Stimulated activated CD4-positive, alpha-beta T cell treated with anti-CD3 and anti-CD28 coated beads, Interleukin-1b, Interleukin-23, amount 100 ng/mL, for 1 hour (primary cell): ENCODE data around the gene GRM7.

Experiments
- DNase-seq, 2 donors: peaks; one replicate each; pipeline ENCODE4 v3.0.0-alpha.2; 2020; ENCODE audit warnings: low read depth in 2 of 2

The GRM7 gene

DNA sequence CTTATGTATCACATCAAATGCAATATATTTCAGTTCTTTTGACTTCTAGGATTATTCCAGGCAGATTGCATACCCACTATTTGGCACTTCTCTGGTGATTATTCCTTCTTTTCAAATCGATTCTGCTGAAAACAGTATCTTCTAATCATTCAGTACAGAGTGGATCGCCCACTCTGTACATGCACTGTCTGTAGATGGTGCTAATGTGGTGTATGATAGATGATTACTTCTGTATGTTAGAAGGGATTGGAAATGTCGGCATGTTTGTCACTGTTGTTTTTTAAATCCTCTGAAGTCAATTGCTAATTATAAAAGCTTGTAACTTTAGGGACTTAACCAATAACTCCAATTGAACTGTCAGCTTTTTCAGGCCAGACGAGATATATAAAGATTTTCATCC, 642.5 kb downstream of the GRM7 start:
- DNase-seq = no peak

DNA sequence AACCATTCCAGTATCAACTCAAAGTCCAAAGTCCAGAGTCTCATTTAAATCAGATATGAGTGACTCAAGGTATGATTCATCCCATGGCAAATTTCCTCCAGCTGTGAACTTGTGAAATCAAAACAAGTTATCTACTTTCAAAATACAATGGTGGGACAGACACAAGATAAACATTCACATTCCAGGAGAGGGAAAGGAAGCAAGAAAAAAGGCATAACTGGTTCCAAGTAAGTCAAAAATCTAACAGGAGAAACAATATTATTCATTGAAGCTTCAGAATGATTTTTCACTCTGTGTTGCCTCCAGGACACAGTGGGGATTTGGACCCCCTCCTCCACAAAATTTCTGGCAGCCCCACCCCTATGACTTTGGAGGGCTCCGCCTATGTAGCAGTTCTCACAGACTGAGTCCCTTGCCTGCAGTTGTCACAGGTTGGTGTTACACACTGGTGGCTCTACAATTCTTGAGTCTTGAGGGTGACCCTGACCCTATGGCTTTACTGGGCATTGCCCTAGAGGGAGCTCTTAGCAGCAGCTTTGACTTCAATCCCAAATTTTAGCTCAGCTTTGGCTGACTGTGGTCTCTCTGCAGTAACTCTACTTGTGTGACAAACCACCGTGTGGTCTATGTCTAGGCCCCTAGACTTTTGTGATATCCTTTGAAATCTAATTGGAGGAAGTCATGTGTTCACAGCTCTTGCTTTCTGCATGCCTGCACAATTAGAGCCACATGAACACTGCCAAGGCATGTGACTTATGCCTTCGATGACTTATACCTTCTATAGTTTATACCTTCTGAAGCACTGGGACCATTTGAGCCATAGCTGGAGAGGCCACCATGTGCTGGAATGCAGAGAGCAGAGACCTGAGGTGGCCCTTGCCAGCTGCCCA, 644.2 kb downstream of the GRM7 start:
- DNase-seq = no peak

- DNase-seq = no peak
These were observed 645.8 kb downstream of the GRM7 start for GRCh38 chr3:7506606-7507180.

DNA sequence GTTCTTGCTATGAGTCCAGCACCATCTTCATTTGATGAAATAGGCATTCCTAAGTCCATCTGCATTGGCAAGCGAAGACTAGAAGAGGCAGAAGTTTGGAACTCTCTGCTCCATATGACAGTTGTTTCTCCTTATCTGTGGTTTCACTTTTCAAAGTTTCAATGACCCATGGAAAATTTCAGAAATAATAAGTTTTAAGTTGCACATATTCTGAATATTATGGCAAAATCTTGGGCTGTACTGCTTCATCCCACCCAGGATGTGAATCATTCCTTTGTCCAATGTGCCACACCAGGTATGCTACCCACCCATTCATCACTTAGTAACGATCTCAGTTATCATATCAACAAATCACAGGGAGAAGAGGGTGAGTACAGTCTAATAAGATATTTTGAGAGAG, 647.9 kb downstream of the GRM7 start:
- no peak for DNase-seq

GRCh38 chr3:7512048-7512447, 651.1 kb downstream of the GRM7 start:
- no peak for DNase-seq

- DNase-seq = no peak
These were observed 657.1 kb downstream of the GRM7 start for GRCh38 chr3:7518026-7518425.

DNA sequence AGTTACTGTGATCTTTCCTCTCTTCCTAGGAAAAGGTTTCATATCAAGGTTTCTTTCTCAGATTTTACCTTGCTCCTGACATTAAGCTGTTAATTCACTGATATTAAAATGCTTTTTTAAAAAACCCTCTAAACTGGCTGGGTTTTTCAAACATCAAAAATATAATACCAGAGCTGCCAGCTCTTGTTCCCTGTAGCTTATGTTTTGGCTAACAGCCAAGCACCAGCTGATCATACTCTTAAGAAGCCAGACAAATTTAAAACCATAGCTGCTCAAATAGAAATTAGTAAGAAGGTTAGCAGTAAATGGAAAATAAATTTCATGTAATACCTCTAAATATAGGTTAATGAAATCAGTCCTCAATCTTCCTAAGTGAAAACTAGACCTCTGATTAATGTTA, 657.5 kb downstream of the GRM7 start:
- no peak for DNase-seq

GRCh38 chr3:7520059-7520458, 659.1 kb downstream of the GRM7 start:
- DNase-seq = no peak

DNA sequence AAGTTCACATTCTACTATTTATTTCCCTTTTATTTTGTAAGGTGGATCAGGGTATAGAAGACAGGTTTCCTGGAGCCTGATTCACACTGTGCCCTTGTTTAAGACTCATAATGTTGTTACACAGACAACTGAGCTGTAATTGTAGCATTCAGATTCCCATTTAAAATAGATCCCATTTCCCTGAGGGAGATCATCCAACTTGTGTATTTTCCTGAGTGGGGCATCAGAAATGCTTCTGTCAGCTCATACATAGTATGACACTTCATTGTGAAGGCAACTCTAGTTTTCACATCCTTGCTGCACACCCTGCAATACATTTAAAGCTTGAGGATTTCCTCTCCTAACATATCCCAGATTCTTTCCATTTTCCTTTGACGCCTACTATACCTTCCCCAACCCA, 659.7 kb downstream of the GRM7 start:
- no peak for DNase-seq

- no peak for DNase-seq
These were observed 675.6 kb downstream of the GRM7 start for GRCh38 chr3:7536510-7536909.

- DNase-seq = no peak
These were observed 676.0 kb downstream of the GRM7 start for GRCh38 chr3:7536921-7537320.

GRCh38 chr3:7543294-7543880, 682.5 kb downstream of the GRM7 start:
- DNase-seq = no peak

DNA sequence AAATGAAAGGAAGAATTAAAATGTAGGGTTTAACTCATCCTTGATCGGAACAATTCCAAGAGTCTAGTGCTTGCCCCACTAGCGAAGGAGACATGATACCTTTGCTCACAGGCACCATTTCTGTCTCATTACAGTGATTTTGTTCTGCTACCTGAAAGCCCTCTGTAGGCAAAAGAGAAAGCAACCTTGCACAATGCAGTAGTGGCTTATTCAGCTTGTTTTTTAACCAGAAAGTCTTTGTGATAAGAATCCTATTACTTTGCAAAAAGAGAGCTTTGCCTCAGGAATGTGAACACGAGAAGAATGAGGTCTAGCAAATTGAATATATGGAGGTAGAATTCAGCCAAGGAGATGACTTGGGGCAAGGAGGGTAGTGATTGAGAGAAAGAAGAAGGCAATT, 684.4 kb downstream of the GRM7 start:
- no peak for DNase-seq

DNA sequence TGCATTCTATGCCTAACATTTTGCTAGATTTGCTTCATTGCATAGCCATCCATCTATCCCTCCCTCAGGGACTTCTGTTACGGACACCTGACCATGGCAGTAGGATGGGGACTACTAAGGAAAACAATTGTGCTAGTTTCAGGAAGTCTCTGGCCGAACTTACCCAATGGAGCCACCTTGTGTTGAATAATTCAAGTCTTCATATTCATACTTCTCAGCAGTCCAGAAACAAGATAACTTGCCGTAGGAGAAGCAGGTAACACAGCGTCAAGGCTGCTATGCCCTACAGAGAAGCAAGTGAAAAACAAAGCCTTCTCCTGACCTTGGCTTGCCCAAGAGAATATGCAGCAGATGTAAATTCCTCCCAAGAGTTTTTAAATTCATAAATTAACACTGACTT, 685.3 kb downstream of the GRM7 start:
- no peak for DNase-seq

DNA sequence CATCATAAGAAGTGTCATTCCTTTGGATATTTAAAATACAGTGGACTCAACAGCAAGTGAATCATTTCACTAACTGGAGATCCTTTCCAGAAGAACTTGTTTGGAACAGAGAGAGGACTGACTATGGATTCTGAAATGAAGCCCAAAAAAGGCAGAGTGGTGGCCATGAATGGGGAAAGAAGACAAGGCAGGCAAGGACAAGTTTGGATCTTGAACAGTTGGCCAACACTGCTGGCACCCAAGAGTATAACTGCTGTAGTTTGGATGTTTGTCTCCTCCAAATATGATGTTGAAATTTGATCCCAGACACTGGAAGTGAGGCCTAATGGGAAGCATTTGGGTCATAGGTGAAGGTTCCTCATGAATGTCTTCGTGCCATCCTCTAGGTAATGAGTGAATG, 686.9 kb downstream of the GRM7 start:
- no peak for DNase-seq

DNA sequence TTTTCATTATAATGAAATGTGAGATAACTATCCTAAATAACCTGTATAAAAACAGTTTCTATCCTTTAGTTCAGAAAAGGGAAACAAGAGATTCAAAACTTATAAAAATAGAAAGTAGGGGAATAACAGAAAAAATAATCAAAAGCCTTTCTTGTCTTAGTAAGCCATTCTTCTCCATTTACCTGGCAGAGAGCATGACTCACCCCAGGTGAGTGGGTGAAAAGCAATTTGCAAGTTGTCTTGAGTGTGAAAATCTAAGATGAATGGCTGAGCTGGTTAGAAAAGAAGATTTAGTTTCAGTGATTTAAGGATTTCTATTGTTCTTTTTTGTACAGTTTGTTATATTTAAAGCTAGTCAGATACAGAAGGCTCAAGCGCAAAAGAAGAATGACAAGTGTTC, 702.0 kb downstream of the GRM7 start:
- DNase-seq = no peak

DNA sequence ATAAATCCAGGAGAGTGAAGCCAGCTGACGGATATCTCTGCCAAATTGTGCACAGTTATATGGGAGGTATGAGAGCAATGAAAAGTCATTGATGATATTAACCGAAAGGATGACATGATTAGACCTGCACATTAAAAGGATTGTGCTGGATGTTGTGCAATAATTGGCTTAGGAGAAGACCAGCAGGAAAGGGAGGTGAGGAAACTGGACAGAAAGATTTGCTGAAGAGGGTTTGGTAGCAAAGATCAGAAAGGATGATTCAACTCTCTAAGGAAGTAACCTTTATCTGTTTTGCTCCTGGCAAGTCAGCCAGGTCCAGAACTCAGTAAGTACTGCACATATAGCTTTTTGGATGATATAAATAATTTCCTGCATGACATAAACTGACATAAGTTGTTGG, 704.7 kb downstream of the GRM7 start:
- DNase-seq = no peak

- DNase-seq = no peak
These were observed 706.2 kb downstream of the GRM7 start for GRCh38 chr3:7567160-7567559.

DNA sequence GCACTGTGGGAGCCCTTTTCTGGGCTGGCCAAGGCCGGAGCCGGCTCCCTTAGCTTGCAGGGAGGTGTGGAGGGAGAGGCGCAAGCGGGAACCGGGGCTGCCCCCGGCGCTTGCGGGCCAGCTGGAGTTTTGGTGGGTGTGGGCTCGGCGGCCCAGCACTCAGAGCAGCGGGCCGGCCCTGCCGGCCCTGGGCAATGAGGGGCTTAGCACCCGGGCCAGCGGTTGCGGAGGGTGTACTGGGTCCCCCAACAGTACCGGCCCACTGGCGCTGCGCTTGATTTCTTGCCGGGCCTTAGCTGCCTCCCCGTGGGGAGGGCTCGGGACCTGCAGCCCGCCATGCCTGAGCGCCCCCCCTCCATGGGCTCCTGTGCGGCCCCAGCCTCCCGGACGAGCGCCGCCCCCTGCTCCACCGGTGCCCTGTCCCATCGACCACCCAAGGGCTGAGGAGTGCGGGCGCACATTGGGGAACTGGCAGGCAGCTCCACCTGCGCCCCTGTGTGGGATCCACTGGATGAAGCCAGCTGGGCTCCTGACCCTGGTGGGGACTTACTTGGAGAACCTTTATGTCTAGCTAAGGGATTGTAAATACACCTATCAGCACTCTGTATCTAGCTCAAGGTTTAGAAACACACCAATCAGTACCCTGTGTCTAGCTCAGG, 707.7 kb downstream of the GRM7 start:
- no peak for DNase-seq

- no peak for DNase-seq
These were observed 712.4 kb downstream of the GRM7 start for GRCh38 chr3:7573330-7573729.

DNA sequence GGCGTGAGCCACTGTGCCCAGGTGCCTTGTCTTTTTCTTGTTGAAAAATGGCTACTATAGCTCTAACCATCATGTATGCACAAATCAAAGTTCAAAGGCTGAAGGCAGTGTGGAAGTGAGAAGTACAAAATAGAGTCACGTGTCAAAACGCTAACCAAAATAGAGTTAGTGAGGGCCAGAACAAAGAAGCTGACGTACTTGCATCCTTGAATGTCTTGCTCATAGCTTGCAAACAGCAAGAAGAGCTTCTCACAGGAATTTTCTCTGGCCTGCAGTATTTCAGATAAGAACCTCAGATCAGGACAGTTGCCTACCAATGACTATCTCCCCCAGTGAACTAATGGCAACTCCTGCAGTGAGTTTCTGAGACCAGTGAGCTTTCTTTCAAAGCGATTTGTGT, 713.5 kb downstream of the GRM7 start:
- DNase-seq = no peak

DNA sequence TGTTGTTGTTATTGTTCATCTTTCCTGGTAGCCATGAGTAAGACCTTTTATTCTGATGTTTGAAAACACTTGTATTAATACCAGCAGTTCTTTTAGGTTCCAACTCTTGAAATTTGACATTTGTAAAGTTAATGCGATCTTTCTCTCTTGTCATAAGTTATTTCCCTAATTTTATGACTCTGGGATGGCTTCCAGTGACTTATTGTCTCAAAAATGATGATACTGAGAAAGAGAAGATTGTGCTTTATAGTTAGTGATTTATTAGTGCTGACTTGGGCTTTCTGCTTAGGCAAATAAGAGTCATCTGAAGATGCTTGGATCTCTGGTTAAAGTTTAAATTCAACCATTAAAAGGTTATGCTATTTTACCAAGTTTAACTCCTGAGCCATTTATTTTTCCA, 715.2 kb downstream of the GRM7 start:
- no peak for DNase-seq

GRCh38 chr3:7576506-7576905, 715.6 kb downstream of the GRM7 start:
- DNase-seq = no peak
